DMS79 (cell line): ENCODE measurements around the gene LSS.
"Not testable (repeated sequence)": the region's sequence is repeated elsewhere in the genome, so short reads cannot be mapped to it uniquely, and the experiment has no call there.

ENCODE experiments used
- DNase-seq: peaks from one replicate; lab custom pipeline; 2025; lab: John Stamatoyannopoulos, UW

The LSS gene

GRCh38 chr21:46205166-46205565, 23.4 kb downstream of the LSS start:
- no peak for DNase-seq

- DNase-seq, result no peak
Observed at GRCh38 chr21:46203203-46203600, 25.4 kb downstream of the LSS start.

- DNase-seq, result no peak
Observed at GRCh38 chr21:46202592-46203202, 25.9 kb downstream of the LSS start.

- not testable (repeated sequence) for DNase-seq
Observed at GRCh38 chr21:46200877-46201803, 27.4 kb downstream of the LSS start.

- DNase-seq, result no peak
Observed at GRCh38 chr21:46199436-46200373, 28.9 kb downstream of the LSS start.

- no peak for DNase-seq
Observed at GRCh38 chr21:46196733-46197132, 31.8 kb downstream of the LSS start.

GRCh38 chr21:46195595-46196195, 32.9 kb downstream of the LSS start:
- DNase-seq, result no peak

GRCh38 chr21:46194374-46195334, 33.9 kb downstream of the LSS start:
- no peak for DNase-seq

GRCh38 chr21:46193829-46194373, 34.7 kb downstream of the LSS start:
- DNase-seq, result no peak

- DNase-seq, result no peak
Observed at GRCh38 chr21:46191686-46192575, 36.6 kb downstream of the LSS start.

GRCh38 chr21:46191257-46191685, 37.3 kb downstream of the LSS start:
- no peak for DNase-seq

- DNase-seq, result no peak
Observed at GRCh38 chr21:46190491-46191131, 38.0 kb downstream of the LSS start.

- DNase-seq, result no peak
Observed at GRCh38 chr21:46189959-46190490, 38.5 kb downstream of the LSS start.

- no peak for DNase-seq
Observed at GRCh38 chr21:46189213-46189958, 39.2 kb downstream of the LSS start.

GRCh38 chr21:46188226-46189212, 40.1 kb downstream of the LSS start:
- DNase-seq, result no peak

GRCh38 chr21:46187814-46188213, 40.8 kb downstream of the LSS start:
- no peak for DNase-seq

GRCh38 chr21:46187261-46187660, 41.3 kb downstream of the LSS start:
- DNase-seq, result no peak
